DND-41 (cell line): ENCODE data around the gene FXYD7.

ENCODE experiments used
- ATAC-seq: fragments of 200-7000 bp; cut with Tn5 transposase; 3 replicates; pipeline ENCODE4 v1.9.1; 2021; ENCODE audit warnings: low read depth; ENCODE audit not compliant: insufficient read depth
- DNase-seq: peaks from one replicate; pipeline ENCODE4 v3.0.0-alpha.2; 2020
- H2AFZ ChIP-seq: 2 replicates; pipeline ENCODE4 v1.6.0; 2012; ENCODE audit warnings: low read depth, low read length
- H3K27ac ChIP-seq: 2 replicates; pipeline ENCODE4 v1.5.1; 2012; ENCODE audit warnings: low read length, inconsistent platforms
- H3K27me3 ChIP-seq: fragments of 200-600 bp; sonication (generic); 2 replicates; pipeline ENCODE4 v1.6.0; 2012; ENCODE audit warnings: low read length, mild to moderate bottlenecking, inconsistent platforms; ENCODE audit not compliant: insufficient read depth, poor library complexity
- H3K36me3 ChIP-seq: 2 replicates; pipeline ENCODE4 v1.5.1; 2012; ENCODE audit warnings: low read length, inconsistent platforms; ENCODE audit not compliant: insufficient read depth
- H3K4me1 ChIP-seq: 2 replicates; pipeline ENCODE4 v1.5.1; 2012; ENCODE audit warnings: mild to moderate bottlenecking, low read length; ENCODE audit not compliant: insufficient read depth
- H3K4me2 ChIP-seq: 2 replicates; pipeline ENCODE4 v1.6.0; 2012; ENCODE audit warnings: mild to moderate bottlenecking, moderate library complexity, low read length, inconsistent platforms; ENCODE audit not compliant: insufficient read depth
- H3K4me3 ChIP-seq, 2 experiments: fragments of 200-600 bp in 1 of 2; shearing (Covaris generic) in 1 of 2; 2 replicates each; pipeline ENCODE4 v1.5.1; 2012 to 2016; ENCODE audit warnings: inconsistent platforms in 2 of 2, low read length in 2 of 2, mild to moderate bottlenecking in 2 of 2, low read depth in 1 of 2, moderate library complexity in 1 of 2
- H3K79me2 ChIP-seq: 2 replicates; pipeline ENCODE4 v1.6.0; 2012; ENCODE audit warnings: low read length, inconsistent platforms; ENCODE audit not compliant: insufficient read depth
- H3K9ac ChIP-seq: 2 replicates; pipeline ENCODE4 v1.6.0; 2012; ENCODE audit warnings: low read depth, mild to moderate bottlenecking, inconsistent platforms, low read length, moderate library complexity
- H3K9me3 ChIP-seq: 2 replicates; pipeline ENCODE4 v1.5.1; 2012; ENCODE audit warnings: low read length, moderate library complexity, mild to moderate bottlenecking, inconsistent platforms; ENCODE audit not compliant: insufficient read depth, severe bottlenecking
- H4K20me1 ChIP-seq: 2 replicates; pipeline ENCODE4 v1.6.0; 2012; ENCODE audit warnings: low read length; ENCODE audit not compliant: insufficient read depth
- CTCF ChIP-seq: IDR thresholded peaks from 2 replicates; pipeline ENCODE4 v1.5.1; 2012; ENCODE audit warnings: borderline replicate concordance, low read length, moderate library complexity, mild to moderate bottlenecking; ENCODE audit not compliant: poor library complexity, severe bottlenecking; ENCODE audit errors: extremely low read depth
- EZH2 ChIP-seq: IDR thresholded peaks from 3 replicates; pipeline ENCODE4 v1.6.1; 2012; ENCODE audit warnings: borderline replicate concordance, low read depth, mild to moderate bottlenecking, moderate library complexity, low read length, inconsistent platforms; ENCODE audit not compliant: severe bottlenecking

FXYD7 gene

GRCh38 chr19:35162471-35163326 lies 19.6 kb downstream of the FXYD7 start:
- Histone ChIP-seq H3K9ac (no peak overlapping the region), H3K4me2 (no peak overlapping the region), H3K36me3 (peaks cover 89% of the 10 kb centered on the region), H2AFZ (no peak overlapping the region), H3K79me2 (no peaks in the 10 kb centered on the region), H3K27me3 (no peaks in the 10 kb centered on the region), H3K4me1 (no peaks in the 10 kb centered on the region), H3K4me3 (no peak overlapping the region), H3K27ac (no peak overlapping the region), H3K9me3 (peaks cover 4% of the 10 kb centered on the region), H4K20me1 (no peaks in the 10 kb centered on the region)
- no peak for DNase-seq
- ATAC-seq = no peak
- TF ChIP-seq CTCF (no peak), EZH2 (no peak)

- Histone ChIP-seq H3K79me2 (no peaks in the 10 kb centered on the region), H3K9ac (no peak overlapping the region), H3K27me3 (no peaks in the 10 kb centered on the region), H4K20me1 (no peaks in the 10 kb centered on the region), H3K9me3 (peaks cover 4% of the 10 kb centered on the region), H3K36me3 (peaks cover 80% of the 10 kb centered on the region), H3K4me3 (no peak overlapping the region), H3K4me2 (no peak overlapping the region), H2AFZ (no peak overlapping the region), H3K4me1 (no peaks in the 10 kb centered on the region), H3K27ac (no peak overlapping the region)
- TF ChIP-seq EZH2 = no peak
- no peak for TF ChIP-seq CTCF
- DNase-seq = no peak
- no peak for ATAC-seq
Measured at GRCh38 chr19:35164418-35164817, 21.4 kb downstream of the FXYD7 start.

GRCh38 chr19:35165200-35166058 lies 22.4 kb downstream of the FXYD7 start:
- Histone ChIP-seq H3K79me2 (no peaks in the 10 kb centered on the region), H3K27ac (no peak overlapping the region), H3K4me1 (no peaks in the 10 kb centered on the region), H2AFZ (no peak overlapping the region), H3K36me3 (peaks cover 78% of the 10 kb centered on the region), H3K27me3 (no peaks in the 10 kb centered on the region), H3K4me3 (no peak overlapping the region), H4K20me1 (no peaks in the 10 kb centered on the region), H3K9ac (no peak overlapping the region), H3K4me2 (no peak overlapping the region), H3K9me3 (peaks cover 4% of the 10 kb centered on the region)
- DNase-seq (no peak), ATAC-seq (no peak)
- no peak for TF ChIP-seq EZH2
- no peak for TF ChIP-seq CTCF
